H9 (cell line): ENCODE measurements around the gene COL27A1. TPM values are rescaled to one million over a fixed set of nuclear protein-coding genes. Genes with fewer than 3 reads are reported as not detected.

Source experiments
- DNase-seq: peaks from one replicate; pipeline ENCODE4 v3.0.0-alpha.2; 2017
- H2AFZ ChIP-seq: one replicate; pipeline ENCODE4 v1.6.1; 2013; ENCODE audit warnings: mild to moderate bottlenecking, low read length, control low read depth, moderate library complexity
- H2AK5ac ChIP-seq: 2 replicates; pipeline ENCODE4 v1.6.1; 2013; ENCODE audit warnings: low read length, control low read depth, mixed read lengths; ENCODE audit not compliant: insufficient read length
- H2BK120ac ChIP-seq: one replicate; pipeline ENCODE4 v1.6.1; 2013; ENCODE audit warnings: low read depth, mild to moderate bottlenecking, low read length, control low read depth, inconsistent platforms; ENCODE audit not compliant: poor library complexity, severe bottlenecking
- H2BK12ac ChIP-seq: 2 replicates; pipeline ENCODE4 v1.6.1; 2013; ENCODE audit warnings: low read length, control low read depth, mixed read lengths, low read depth; ENCODE audit not compliant: insufficient read length
- H2BK15ac ChIP-seq: 2 replicates; pipeline ENCODE4 v1.6.1; 2013; ENCODE audit warnings: low read depth, low read length, control low read depth
- H2BK20ac ChIP-seq: one replicate; pipeline ENCODE4 v1.6.1; 2013; ENCODE audit warnings: low read depth, mild to moderate bottlenecking, low read length, control low read depth, inconsistent platforms; ENCODE audit not compliant: poor library complexity, severe bottlenecking
- H2BK5ac ChIP-seq: 2 replicates; pipeline ENCODE4 v1.6.1; 2013; ENCODE audit warnings: low read length, control low read depth, mixed read lengths; ENCODE audit not compliant: insufficient read length
- H3K14ac ChIP-seq: 2 replicates; pipeline ENCODE4 v1.6.1; 2013; ENCODE audit warnings: low read length, control low read depth; ENCODE audit not compliant: insufficient read depth
- H3K18ac ChIP-seq: 2 replicates; pipeline ENCODE4 v1.6.1; 2013; ENCODE audit warnings: low read depth, mild to moderate bottlenecking, mixed read lengths, low read length, control low read depth; ENCODE audit not compliant: insufficient read length
- H3K23ac ChIP-seq: 2 replicates; pipeline ENCODE4 v1.6.1; 2013; ENCODE audit warnings: low read length, control low read depth, mixed read lengths, low read depth; ENCODE audit not compliant: insufficient read length
- H3K23me2 ChIP-seq: 2 replicates; pipeline ENCODE4 v1.6.1; 2013; ENCODE audit warnings: low read depth, mild to moderate bottlenecking, mixed read lengths, low read length, control low read depth; ENCODE audit not compliant: insufficient read length, poor library complexity, severe bottlenecking
- H3K27ac ChIP-seq: 2 replicates; pipeline ENCODE4 v1.5.1; 2013; ENCODE audit warnings: low read length, control low read depth, mixed read lengths, low read depth; ENCODE audit not compliant: insufficient read length
- H3K27me3 ChIP-seq: 2 replicates; pipeline ENCODE4 v1.6.1; 2013; ENCODE audit warnings: low read length, control low read depth, inconsistent platforms; ENCODE audit not compliant: insufficient read depth
- H3K4ac ChIP-seq: 2 replicates; pipeline ENCODE4 v1.6.1; 2013; ENCODE audit warnings: low read depth, mild to moderate bottlenecking, control low read depth, inconsistent platforms, low read length, moderate library complexity
- H3K4me1 ChIP-seq: 2 replicates; pipeline ENCODE4 v1.6.1; 2013; ENCODE audit warnings: low read length, control low read depth, inconsistent platforms; ENCODE audit not compliant: insufficient read depth
- H3K4me2 ChIP-seq: 2 replicates; pipeline ENCODE4 v1.6.1; 2013; ENCODE audit warnings: low read length, control low read depth, mixed read lengths; ENCODE audit not compliant: insufficient read length, insufficient read depth
- H3K56ac ChIP-seq: 2 replicates; pipeline ENCODE4 v1.6.1; 2013; ENCODE audit warnings: low read depth, mild to moderate bottlenecking, mixed read lengths, low read length, control low read depth; ENCODE audit not compliant: insufficient read length
- H3K79me1 ChIP-seq: 2 replicates; pipeline ENCODE4 v1.6.1; 2013; ENCODE audit warnings: low read depth, mild to moderate bottlenecking, moderate library complexity, low read length, control low read depth, inconsistent platforms; ENCODE audit not compliant: insufficient read depth, poor library complexity, severe bottlenecking
- H3K79me2 ChIP-seq: 2 replicates; pipeline ENCODE4 v1.6.1; 2013; ENCODE audit warnings: low read length, control low read depth, inconsistent platforms; ENCODE audit not compliant: insufficient read depth
- H3K9ac ChIP-seq: 2 replicates; pipeline ENCODE4 v1.6.1; 2013; ENCODE audit warnings: low read length, control low read depth, mixed read lengths; ENCODE audit not compliant: insufficient read length; ENCODE audit errors: extremely low read depth
- H3K9me3 ChIP-seq: one replicate; pipeline ENCODE4 v1.6.1; 2013; ENCODE audit warnings: low read depth, low read length, inconsistent platforms; ENCODE audit not compliant: control insufficient read depth
- H3T11ph ChIP-seq: one replicate; pipeline ENCODE4 v1.6.1; 2013; ENCODE audit warnings: mild to moderate bottlenecking, low read length, control low read depth, inconsistent platforms
- H4K20me1 ChIP-seq: one replicate; pipeline ENCODE4 v1.6.1; 2013; ENCODE audit not compliant: control insufficient read depth, insufficient read length, insufficient read depth
- H4K5ac ChIP-seq: 2 replicates; pipeline ENCODE4 v1.6.1; 2013; ENCODE audit warnings: low read depth, mild to moderate bottlenecking, mixed read lengths, low read length, control low read depth; ENCODE audit not compliant: insufficient read length
- H4K8ac ChIP-seq: replicated peaks from 2 replicates; pipeline ENCODE4 v1.6.1; 2013; ENCODE audit warnings: low read length, control low read depth, mixed read lengths, low read depth; ENCODE audit not compliant: insufficient read length
- H4K91ac ChIP-seq: 2 replicates; pipeline ENCODE4 v1.6.1; 2013; ENCODE audit warnings: low read depth, mild to moderate bottlenecking, moderate library complexity, mixed read lengths, low read length, control low read depth; ENCODE audit not compliant: insufficient read length
- H3K27ac Mint-ChIP-seq, 3 experiments: 2 replicates in 2 of 3; 3 replicates in 1 of 3; pipeline ENCODE4 v1.8.0; 2020 to 2021; ENCODE audit warnings: mixed read lengths in 3 of 3, mild to moderate bottlenecking in 1 of 3, moderate library complexity in 1 of 3
- H3K27me3 Mint-ChIP-seq: 2 replicates; pipeline ENCODE4 v1.8.0; 2021; ENCODE audit warnings: low read depth, mild to moderate bottlenecking, moderate library complexity, mixed read lengths
- H3K36me3 Mint-ChIP-seq, 3 experiments: 2 replicates in 2 of 3; 3 replicates in 1 of 3; pipeline ENCODE4 v1.8.0; 2020 to 2021; ENCODE audit warnings: low read depth in 3 of 3, mixed read lengths in 3 of 3; ENCODE audit not compliant: insufficient read depth in 1 of 3
- H3K4me1 Mint-ChIP-seq, 2 experiments: 2 replicates each; pipeline ENCODE4 v1.8.0; 2020; ENCODE audit warnings: mixed read lengths in 2 of 2
- H3K4me3 Mint-ChIP-seq, 2 experiments: 2 replicates in 1 of 2; 3 replicates in 1 of 2; pipeline ENCODE4 v1.8.0; 2020 to 2021; ENCODE audit warnings: mild to moderate bottlenecking in 2 of 2, mixed read lengths in 2 of 2, moderate library complexity in 1 of 2
- H3K9me3 Mint-ChIP-seq, 2 experiments: 2 replicates in 1 of 2; 3 replicates in 1 of 2; pipeline ENCODE4 v1.8.0; 2020; ENCODE audit warnings: mild to moderate bottlenecking in 2 of 2, mixed read lengths in 2 of 2, moderate library complexity in 1 of 2
- WGBS: extraction: QIAGEN DNeasy Blood & Tissue Kit; methylation state at CpG from one replicate; pipeline ENCODE4 v1.1.7; 2013; ENCODE audit warnings: missing lambda C conversion rate, low lambda C conversion rate, mixed read lengths; ENCODE audit not compliant: insufficient read length; ENCODE audit errors: extremely low coverage; 5-methylcytosine and 5-hydroxymethylcytosine counted together
- total RNA-seq: library from RNA; stranded (reverse); gene quantifications from 2 replicates; pipeline ENCODE4 v1.2.1, GENCODE V29; 2021
- TF ChIP-seq, protein P1 (sequence below): fragments of 200-600 bp; sonication (generic); conservative IDR thresholded peaks from 3 replicates; pipeline ENCODE4 v1.8.0; 2021; ENCODE audit warnings: antibody characterized with exemption, mild to moderate bottlenecking

Gene COL27A1
- total RNA-seq, 1 experiment from 2014 or later, result 17.9 TPM

DNA sequence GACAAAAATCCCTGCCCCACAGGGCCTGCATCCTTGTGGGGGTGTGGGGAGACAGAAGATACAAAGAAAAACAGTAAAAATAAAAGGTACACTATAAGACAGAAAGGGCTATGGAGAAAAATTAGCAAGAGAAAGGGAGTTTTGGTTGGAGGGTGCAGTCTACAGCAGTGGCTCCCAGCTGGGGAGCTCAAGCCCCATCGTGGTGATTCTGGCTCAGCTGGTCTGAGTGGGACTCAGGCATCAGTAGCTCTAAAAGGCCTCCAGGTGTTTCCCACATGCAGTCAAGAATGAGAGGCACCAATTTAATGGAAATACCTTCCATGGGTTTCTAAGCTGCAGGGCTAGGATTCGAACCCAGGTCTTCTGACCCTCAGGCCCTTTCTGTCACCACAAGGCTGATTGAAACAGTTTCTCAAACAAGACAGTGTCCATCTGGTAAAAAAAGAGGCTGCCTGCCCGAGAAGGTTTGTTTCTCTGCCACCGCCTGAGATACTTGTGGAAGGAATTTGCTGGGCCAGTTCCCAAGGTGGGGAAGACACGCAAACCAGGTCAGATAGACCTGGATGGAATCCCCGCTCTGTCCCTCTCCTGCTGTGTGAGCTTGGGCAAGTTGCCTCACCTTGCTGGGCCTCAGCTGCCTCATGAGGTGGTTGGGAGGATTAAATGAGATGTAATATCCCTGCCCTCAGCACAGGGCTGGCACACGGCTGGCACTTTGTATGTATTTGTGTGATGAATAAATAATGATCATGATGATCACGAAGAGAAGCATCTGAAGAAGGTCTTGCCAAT lies 43.1 kb downstream of the COL27A1 start:
- Histone ChIP-seq H3K9ac (no peak overlapping the region), H3K79me1 (no peaks in the 10 kb centered on the region), H3K23ac (no peak overlapping the region), H3K14ac (no peak overlapping the region), H3K4ac (no peak overlapping the region), H3K9me3 (no peaks in the 10 kb centered on the region), H3K79me2 (no peaks in the 10 kb centered on the region), H4K8ac (no peak overlapping the region), H2AFZ (no peak overlapping the region), H2BK20ac (no peak overlapping the region), H2AK5ac (no peak overlapping the region), H3T11ph (no peak overlapping the region), H3K4me1 (no peaks in the 10 kb centered on the region), H3K27me3 (no peaks in the 10 kb centered on the region), H2BK120ac (no peak overlapping the region), H2BK12ac (no peak overlapping the region), H3K4me2 (no peak overlapping the region), H4K91ac (no peak overlapping the region), H2BK15ac (no peak overlapping the region), H2BK5ac (no peak overlapping the region), H4K5ac (no peak overlapping the region), H3K27ac (no peak overlapping the region), H3K18ac (no peak overlapping the region), H3K23me2 (no peaks in the 10 kb centered on the region), H4K20me1 (no peaks in the 10 kb centered on the region), H3K56ac (no peak overlapping the region)
- Mint-ChIP-seq H3K4me1 (peaks cover 6 to 7% of the 10 kb centered on the region in 2 experiments), H3K4me3 (no peak overlapping the region), H3K9me3 (no peaks in the 10 kb centered on the region; a peak in 1 of 5 replicates), H3K27ac (no peak overlapping the region), H3K27me3 (no peaks in the 10 kb centered on the region), H3K36me3 (peaks cover 0 to 3% (median 0%) of the 10 kb centered on the region in 3 experiments; a peak in 3 of 7 replicates)
- TF ChIP-seq, protein P1, sequence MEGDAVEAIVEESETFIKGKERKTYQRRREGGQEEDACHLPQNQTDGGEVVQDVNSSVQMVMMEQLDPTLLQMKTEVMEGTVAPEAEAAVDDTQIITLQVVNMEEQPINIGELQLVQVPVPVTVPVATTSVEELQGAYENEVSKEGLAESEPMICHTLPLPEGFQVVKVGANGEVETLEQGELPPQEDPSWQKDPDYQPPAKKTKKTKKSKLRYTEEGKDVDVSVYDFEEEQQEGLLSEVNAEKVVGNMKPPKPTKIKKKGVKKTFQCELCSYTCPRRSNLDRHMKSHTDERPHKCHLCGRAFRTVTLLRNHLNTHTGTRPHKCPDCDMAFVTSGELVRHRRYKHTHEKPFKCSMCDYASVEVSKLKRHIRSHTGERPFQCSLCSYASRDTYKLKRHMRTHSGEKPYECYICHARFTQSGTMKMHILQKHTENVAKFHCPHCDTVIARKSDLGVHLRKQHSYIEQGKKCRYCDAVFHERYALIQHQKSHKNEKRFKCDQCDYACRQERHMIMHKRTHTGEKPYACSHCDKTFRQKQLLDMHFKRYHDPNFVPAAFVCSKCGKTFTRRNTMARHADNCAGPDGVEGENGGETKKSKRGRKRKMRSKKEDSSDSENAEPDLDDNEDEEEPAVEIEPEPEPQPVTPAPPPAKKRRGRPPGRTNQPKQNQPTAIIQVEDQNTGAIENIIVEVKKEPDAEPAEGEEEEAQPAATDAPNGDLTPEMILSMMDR, result no peak
- no peak for DNase-seq
- WGBS, result no CpG with 5 or more reads among the region's 8 CpGs
